ENCODE data around the gene CEP72.
A peak's percentile ranks its signal among the peaks of the same experiment; 100 is the strongest.
"Not testable (repeated sequence)": the region's sequence is repeated elsewhere in the genome, so short reads cannot be mapped to it uniquely, and the experiment has no call there.

Gene CEP72

GRCh38 chr5:683551-684481, 71.7 kb downstream of the CEP72 start:
- no peak for DNase-seq (ENCODE audit: low read depth in 2 of 2)

- no peak for DNase-seq (ENCODE audit: low read depth in 2 of 2)
Measured at GRCh38 chr5:684751-685216, 72.6 kb downstream of the CEP72 start.

- DNase-seq (ENCODE audit: low read depth in 2 of 2), result no peak
Measured at GRCh38 chr5:685262-686171, 73.4 kb downstream of the CEP72 start.

- not testable (repeated sequence) for DNase-seq (ENCODE audit: low read depth in 2 of 2)
Measured at GRCh38 chr5:686172-686523, 74.0 kb downstream of the CEP72 start.

GRCh38 chr5:686936-687335, 74.8 kb downstream of the CEP72 start:
- DNase-seq (ENCODE audit: low read depth in 2 of 2), result not testable (repeated sequence)

GRCh38 chr5:688348-689010, 76.3 kb downstream of the CEP72 start:
- not testable (repeated sequence) for DNase-seq (ENCODE audit: low read depth in 2 of 2)

- not testable (repeated sequence) for DNase-seq (ENCODE audit: low read depth in 2 of 2)
Measured at GRCh38 chr5:690293-690692, 78.2 kb downstream of the CEP72 start.

- not testable (repeated sequence) for DNase-seq (ENCODE audit: low read depth in 2 of 2)
Measured at GRCh38 chr5:691049-691448, 78.9 kb downstream of the CEP72 start.

GRCh38 chr5:691817-692528, 79.8 kb downstream of the CEP72 start:
- no peak for DNase-seq (ENCODE audit: low read depth in 2 of 2)

- not testable (repeated sequence) for DNase-seq (ENCODE audit: low read depth in 2 of 2)
Measured at GRCh38 chr5:692529-693041, 80.4 kb downstream of the CEP72 start.

GRCh38 chr5:693271-694041, 81.3 kb downstream of the CEP72 start, which contains the start of gene TPPP:
TSS of gene TPPP (minus strand) at chr5:693352. CDS start at chr5:678060, 15,292 bp downstream.
- peak; percentile 45 to 61 for DNase-seq (ENCODE audit: low read depth in 2 of 2)

GRCh38 chr5:694042-694431, 81.9 kb downstream of the CEP72 start:
- not testable (repeated sequence) for DNase-seq (ENCODE audit: low read depth in 2 of 2)

GRCh38 chr5:695475-695874, 83.3 kb downstream of the CEP72 start:
- DNase-seq (ENCODE audit: low read depth in 2 of 2), result not testable (repeated sequence)

GRCh38 chr5:696191-696590, 84.1 kb downstream of the CEP72 start:
- DNase-seq (ENCODE audit: low read depth in 2 of 2), result not testable (repeated sequence)

- DNase-seq (ENCODE audit: low read depth in 2 of 2), result not testable (repeated sequence)
Measured at GRCh38 chr5:696753-697702, 84.9 kb downstream of the CEP72 start.

Data from activated CD8-positive, alpha-beta memory T cell treated with anti-CD3 and anti-CD28 coated beads for 4 hours (primary cell).